ENCODE measurements around the gene SPATA20. TPM values are rescaled to one million over a fixed set of nuclear protein-coding genes. Genes with fewer than 3 reads are reported as not detected.

The SPATA20 gene
- total and polyA plus RNA-seq, 4 donors: 15.6 to 42.4 (median 19.6) TPM

DNA sequence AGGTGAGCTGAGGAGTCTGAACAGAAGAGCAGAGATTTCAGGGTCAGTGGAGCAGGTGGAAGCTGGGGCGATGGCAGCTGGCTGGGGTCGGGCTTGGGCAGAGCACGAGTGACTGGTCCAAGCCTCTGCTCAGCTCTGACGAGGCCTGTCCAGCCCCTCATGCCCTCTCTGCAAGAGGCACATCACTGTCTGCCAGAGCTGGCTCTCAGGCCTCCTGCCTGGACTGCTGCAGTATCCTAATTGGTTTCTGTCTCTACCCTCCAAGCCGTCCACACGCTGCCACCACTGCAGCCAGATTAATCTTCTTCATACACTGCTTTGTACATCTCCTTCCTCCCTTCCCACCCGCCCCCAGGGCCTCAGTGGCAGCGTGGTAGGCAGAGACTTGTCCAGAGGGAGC, 38.9 kb downstream of the SPATA20 start:
- H3K27ac ChIP-seq (ENCODE audit: low read depth in 1 of 2, low read length in 2 of 2): no peak overlapping the region
- no peak for TF ChIP-seq GABPA (IDR thresholded peaks at IDR 0.05 in 1 of 2, conservative IDR thresholded peaks at IDR 0.05 in 1 of 2)
- TF ChIP-seq TAF1 (conservative IDR thresholded peaks at IDR 0.05): no peak
- TF ChIP-seq FOXA2 (IDR thresholded peaks at IDR 0.05): no peak
- TF ChIP-seq, protein P1, sequence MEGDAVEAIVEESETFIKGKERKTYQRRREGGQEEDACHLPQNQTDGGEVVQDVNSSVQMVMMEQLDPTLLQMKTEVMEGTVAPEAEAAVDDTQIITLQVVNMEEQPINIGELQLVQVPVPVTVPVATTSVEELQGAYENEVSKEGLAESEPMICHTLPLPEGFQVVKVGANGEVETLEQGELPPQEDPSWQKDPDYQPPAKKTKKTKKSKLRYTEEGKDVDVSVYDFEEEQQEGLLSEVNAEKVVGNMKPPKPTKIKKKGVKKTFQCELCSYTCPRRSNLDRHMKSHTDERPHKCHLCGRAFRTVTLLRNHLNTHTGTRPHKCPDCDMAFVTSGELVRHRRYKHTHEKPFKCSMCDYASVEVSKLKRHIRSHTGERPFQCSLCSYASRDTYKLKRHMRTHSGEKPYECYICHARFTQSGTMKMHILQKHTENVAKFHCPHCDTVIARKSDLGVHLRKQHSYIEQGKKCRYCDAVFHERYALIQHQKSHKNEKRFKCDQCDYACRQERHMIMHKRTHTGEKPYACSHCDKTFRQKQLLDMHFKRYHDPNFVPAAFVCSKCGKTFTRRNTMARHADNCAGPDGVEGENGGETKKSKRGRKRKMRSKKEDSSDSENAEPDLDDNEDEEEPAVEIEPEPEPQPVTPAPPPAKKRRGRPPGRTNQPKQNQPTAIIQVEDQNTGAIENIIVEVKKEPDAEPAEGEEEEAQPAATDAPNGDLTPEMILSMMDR (IDR thresholded peaks at IDR 0.05; ENCODE audit: low read depth, low read length, missing input control): no peak
- TF ChIP-seq, protein P2, sequence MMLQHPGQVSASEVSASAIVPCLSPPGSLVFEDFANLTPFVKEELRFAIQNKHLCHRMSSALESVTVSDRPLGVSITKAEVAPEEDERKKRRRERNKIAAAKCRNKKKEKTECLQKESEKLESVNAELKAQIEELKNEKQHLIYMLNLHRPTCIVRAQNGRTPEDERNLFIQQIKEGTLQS (IDR thresholded peaks at IDR 0.05): no peak
- TF ChIP-seq RXRA (IDR thresholded peaks at IDR 0.05): no peak
- TF ChIP-seq HNF4G (IDR thresholded peaks at IDR 0.05): no peak
- TF ChIP-seq, protein P3, sequence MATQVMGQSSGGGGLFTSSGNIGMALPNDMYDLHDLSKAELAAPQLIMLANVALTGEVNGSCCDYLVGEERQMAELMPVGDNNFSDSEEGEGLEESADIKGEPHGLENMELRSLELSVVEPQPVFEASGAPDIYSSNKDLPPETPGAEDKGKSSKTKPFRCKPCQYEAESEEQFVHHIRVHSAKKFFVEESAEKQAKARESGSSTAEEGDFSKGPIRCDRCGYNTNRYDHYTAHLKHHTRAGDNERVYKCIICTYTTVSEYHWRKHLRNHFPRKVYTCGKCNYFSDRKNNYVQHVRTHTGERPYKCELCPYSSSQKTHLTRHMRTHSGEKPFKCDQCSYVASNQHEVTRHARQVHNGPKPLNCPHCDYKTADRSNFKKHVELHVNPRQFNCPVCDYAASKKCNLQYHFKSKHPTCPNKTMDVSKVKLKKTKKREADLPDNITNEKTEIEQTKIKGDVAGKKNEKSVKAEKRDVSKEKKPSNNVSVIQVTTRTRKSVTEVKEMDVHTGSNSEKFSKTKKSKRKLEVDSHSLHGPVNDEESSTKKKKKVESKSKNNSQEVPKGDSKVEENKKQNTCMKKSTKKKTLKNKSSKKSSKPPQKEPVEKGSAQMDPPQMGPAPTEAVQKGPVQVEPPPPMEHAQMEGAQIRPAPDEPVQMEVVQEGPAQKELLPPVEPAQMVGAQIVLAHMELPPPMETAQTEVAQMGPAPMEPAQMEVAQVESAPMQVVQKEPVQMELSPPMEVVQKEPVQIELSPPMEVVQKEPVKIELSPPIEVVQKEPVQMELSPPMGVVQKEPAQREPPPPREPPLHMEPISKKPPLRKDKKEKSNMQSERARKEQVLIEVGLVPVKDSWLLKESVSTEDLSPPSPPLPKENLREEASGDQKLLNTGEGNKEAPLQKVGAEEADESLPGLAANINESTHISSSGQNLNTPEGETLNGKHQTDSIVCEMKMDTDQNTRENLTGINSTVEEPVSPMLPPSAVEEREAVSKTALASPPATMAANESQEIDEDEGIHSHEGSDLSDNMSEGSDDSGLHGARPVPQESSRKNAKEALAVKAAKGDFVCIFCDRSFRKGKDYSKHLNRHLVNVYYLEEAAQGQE (IDR thresholded peaks at IDR 0.05): no peak
- TF ChIP-seq HNF4A (conservative IDR thresholded peaks at IDR 0.05): no peak
- TF ChIP-seq YY1 (IDR thresholded peaks at IDR 0.05): no peak
- TF ChIP-seq RAD21 (IDR thresholded peaks at IDR 0.05): no peak
- no peak for TF ChIP-seq JUND (IDR thresholded peaks at IDR 0.05)
- TF ChIP-seq SP1 (IDR thresholded peaks at IDR 0.05): no peak
- TF ChIP-seq EGR1 (IDR thresholded peaks at IDR 0.05; ENCODE audit: low read depth in 2 of 2): no peak
- TF ChIP-seq NR2F2 (IDR thresholded peaks at IDR 0.05): no peak
- TF ChIP-seq, protein P4, sequence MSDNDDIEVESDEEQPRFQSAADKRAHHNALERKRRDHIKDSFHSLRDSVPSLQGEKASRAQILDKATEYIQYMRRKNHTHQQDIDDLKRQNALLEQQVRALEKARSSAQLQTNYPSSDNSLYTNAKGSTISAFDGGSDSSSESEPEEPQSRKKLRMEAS (IDR thresholded peaks at IDR 0.05): no peak

DNA sequence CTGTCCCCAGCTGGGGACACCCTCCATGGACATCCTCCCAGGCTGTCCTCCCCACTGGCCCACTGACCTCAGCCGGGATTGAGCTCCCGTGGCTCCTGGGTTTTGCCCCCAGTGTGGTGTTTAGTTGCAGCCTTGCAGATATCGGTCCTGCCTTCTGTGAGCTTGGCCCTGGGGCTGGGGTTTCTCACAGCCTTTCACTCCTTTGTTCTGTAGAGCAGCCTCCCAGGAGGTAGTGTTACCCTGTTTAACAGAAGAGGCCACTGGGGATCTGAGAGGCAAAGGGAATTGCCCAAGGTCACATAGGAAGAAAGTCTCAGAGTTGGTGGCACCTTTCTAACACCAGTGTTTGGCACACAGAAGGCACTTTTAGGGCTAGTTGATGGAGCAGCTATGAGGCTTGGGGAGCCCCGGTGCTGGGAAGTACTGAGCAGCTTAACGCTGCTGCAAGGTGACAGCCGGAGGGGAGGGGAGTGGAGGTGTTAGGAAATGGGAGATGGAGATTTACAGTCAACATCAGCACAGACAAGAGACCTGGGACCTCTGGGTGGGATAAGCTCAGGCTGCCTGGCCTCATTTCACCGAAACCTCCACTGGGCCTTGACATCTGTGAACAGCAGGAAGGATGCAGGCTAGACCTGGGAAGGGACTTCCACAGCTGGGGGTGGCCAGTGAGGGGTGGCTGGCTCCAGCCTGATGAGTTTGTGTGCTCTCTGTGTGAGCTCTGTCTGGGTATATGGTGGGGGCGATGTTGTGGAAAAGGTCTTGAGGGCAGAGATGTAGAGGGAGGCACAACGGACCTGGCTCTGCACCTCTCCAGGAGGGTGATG, 39.7 kb downstream of the SPATA20 start:
- peaks cover 0 to 10% (median 7%) of the 10 kb centered on the region in 4 donors for H3K4me1 ChIP-seq (ENCODE audit: control insufficient read depth in 4 of 4, insufficient read depth in 4 of 4, low read length in 3 of 4)
- no peaks in the 10 kb centered on the region for H3K27me3 ChIP-seq (ENCODE audit: control insufficient read depth in 4 of 4, insufficient read depth in 4 of 4, low read length in 3 of 4)
- DNase-seq (ENCODE audit: low spot score): no peak
- no peak overlapping the region for H3K4me3 ChIP-seq (ENCODE audit: low read depth in 1 of 3, low read length in 3 of 3)
- no peak overlapping the region for H3K9ac ChIP-seq (ENCODE audit: low read depth in 1 of 2, low read length in 2 of 2)
- no peaks in the 10 kb centered on the region for H3K36me3 ChIP-seq (ENCODE audit: control insufficient read depth in 4 of 4, insufficient read depth in 3 of 4, low read depth in 1 of 4, low read length in 3 of 4)
- no peak overlapping the region for H3K27ac ChIP-seq (ENCODE audit: low read depth in 1 of 2, low read length in 2 of 2)
- H3K9me3 ChIP-seq (ENCODE audit: control insufficient read depth in 4 of 4, low read length in 3 of 4): no peaks in the 10 kb centered on the region
- no peak for TF ChIP-seq YY1 (IDR thresholded peaks at IDR 0.05)
- TF ChIP-seq, protein P3 (IDR thresholded peaks at IDR 0.05): no peak
- TF ChIP-seq, protein P1 (IDR thresholded peaks at IDR 0.05; ENCODE audit: low read depth, low read length, missing input control): no peak
- no peak for TF ChIP-seq NR2F2 (IDR thresholded peaks at IDR 0.05)
- TF ChIP-seq, protein P2 (IDR thresholded peaks at IDR 0.05): no peak
- TF ChIP-seq HNF4G (IDR thresholded peaks at IDR 0.05): no peak
- 93% methylated on average over 9 of the region's 9 CpGs for WGBS

More for the DNA sequence above, 38.9 kb downstream of the SPATA20 start:
- no peaks in the 10 kb centered on the region for H3K9me3 ChIP-seq (ENCODE audit: control insufficient read depth in 4 of 4, low read length in 3 of 4)
- DNase-seq (ENCODE audit: low spot score): no peak
- H3K9ac ChIP-seq (ENCODE audit: low read depth in 1 of 2, low read length in 2 of 2): no peak overlapping the region
- H3K27me3 ChIP-seq (ENCODE audit: control insufficient read depth in 4 of 4, insufficient read depth in 4 of 4, low read length in 3 of 4): no peaks in the 10 kb centered on the region
- WGBS: 81% methylated on average over 8 of the region's 8 CpGs
- no peak overlapping the region for H3K4me3 ChIP-seq (ENCODE audit: low read depth in 1 of 3, low read length in 3 of 3)
- peaks cover 0 to 10% (median 7%) of the 10 kb centered on the region in 4 donors for H3K4me1 ChIP-seq (ENCODE audit: control insufficient read depth in 4 of 4, insufficient read depth in 4 of 4, low read length in 3 of 4)
- no peaks in the 10 kb centered on the region for H3K36me3 ChIP-seq (ENCODE audit: control insufficient read depth in 4 of 4, insufficient read depth in 3 of 4, low read depth in 1 of 4, low read length in 3 of 4)
